HCT116 (cell line): ENCODE data around the gene PHOSPHO1.

Experiments
- ATF3 ChIP-seq: IDR thresholded peaks from 2 replicates; pipeline ENCODE4 v1.6.1; 2012
- CEBPB ChIP-seq: IDR thresholded peaks from 2 replicates; pipeline ENCODE4 v1.6.1; 2012; ENCODE audit warnings: low read depth
- CTCF ChIP-seq, 3 experiments: fragments of 200-600 bp in 1 of 3; sonication (generic) in 1 of 3; IDR thresholded peaks in 2 of 3; conservative IDR thresholded peaks in 1 of 3; 2 replicates each; pipeline ENCODE4 v1.5.1; 2012 to 2017; ENCODE audit warnings: low read depth in 2 of 3, low read length in 2 of 3, antibody characterized with exemption in 1 of 3, borderline replicate concordance in 1 of 3, control low read depth in 1 of 3, mild to moderate bottlenecking in 1 of 3, mixed read lengths in 1 of 3, mixed run types in 1 of 3, moderate library complexity in 1 of 3; ENCODE audit not compliant: insufficient read depth in 1 of 3
- EZH2 ChIP-seq: fragments of 200-600 bp; sonication (generic); IDR thresholded peaks from 2 replicates; pipeline ENCODE4 v1.6.1; 2017; ENCODE audit warnings: antibody characterized with exemption, mixed run types
- EZH2phosphoT487 ChIP-seq: fragments of 200-600 bp; IDR thresholded peaks from 2 replicates; pipeline ENCODE4 v1.6.1; 2018; ENCODE audit warnings: antibody characterized with exemption, borderline replicate concordance
- FOSL1 ChIP-seq: IDR thresholded peaks from 2 replicates; pipeline ENCODE4 v1.6.1; 2012; ENCODE audit warnings: low read depth
- MAX ChIP-seq: IDR thresholded peaks from 2 replicates; pipeline ENCODE4 v1.6.1; 2012
- POLR2A ChIP-seq: IDR thresholded peaks from 2 replicates; pipeline ENCODE4 v1.7.0; 2011; ENCODE audit warnings: borderline replicate concordance; ENCODE audit not compliant: insufficient read depth, insufficient read length; ENCODE audit errors: extremely low read depth
- POLR2AphosphoS5 ChIP-seq: IDR thresholded peaks from 2 replicates; pipeline ENCODE4 v1.6.1; 2011; ENCODE audit warnings: mild to moderate bottlenecking, low read depth, low read length, moderate library complexity
- RAD21 ChIP-seq: IDR thresholded peaks from 2 replicates; pipeline ENCODE4 v1.6.1; 2012; ENCODE audit warnings: low read depth, mild to moderate bottlenecking
- REST ChIP-seq: IDR thresholded peaks from 2 replicates; pipeline ENCODE4 v1.6.1; 2012; ENCODE audit warnings: low read depth

GRCh38 chr17:49196520-49196919 is 34.1 kb downstream of the PHOSPHO1 start:
- TF ChIP-seq RAD21 (no peak), ATF3 (no peak), CTCF (IDR thresholded peaks at IDR 0.05 in 2 of 3, conservative IDR thresholded peaks at IDR 0.05 in 1 of 3; ENCODE audit: borderline replicate concordance in 1 of 3, insufficient read depth in 1 of 3, low read depth in 2 of 3, low read length in 2 of 3) (no peak), REST (no peak), POLR2A (no peak), CEBPB (no peak), MAX (no peak), FOSL1 (no peak), EZH2 (no peak), POLR2AphosphoS5 (no peak), EZH2phosphoT487 (no peak)
